Aorta (tissue), 5 donors: ENCODE data around the gene ACSF3. TPM values are rescaled to one million over a fixed set of nuclear protein-coding genes. Genes with fewer than 3 reads are reported as not detected.
A peak's percentile ranks its signal among the peaks of the same experiment; 100 is the strongest.

Experiments
- ATAC-seq: fragments of 200-7000 bp; cut with Tn5 transposase; one replicate; pipeline ENCODE4 v1.9.1; 2022; ENCODE audit warnings: moderate library complexity; ENCODE audit not compliant: low FRiP score
- DNase-seq, 2 donors: peaks; one replicate each; pipeline ENCODE4 v3.0.0-alpha.2; 2020
- H3K27ac ChIP-seq, 2 donors: one replicate each; pipeline ENCODE4 v1.5.1; 2013; ENCODE audit warnings: low read length in 2 of 2, mild to moderate bottlenecking in 2 of 2, moderate library complexity in 2 of 2, control low read depth in 1 of 2, inconsistent platforms in 1 of 2, low read depth in 1 of 2
- H3K27me3 ChIP-seq, 2 donors: one replicate each; pipeline ENCODE4 v1.6.1; 2013; ENCODE audit warnings: control low read depth in 1 of 2, low read length in 1 of 2, mild to moderate bottlenecking in 1 of 2, moderate library complexity in 1 of 2; ENCODE audit not compliant: insufficient read depth in 2 of 2, control insufficient read depth in 1 of 2
- H3K36me3 ChIP-seq, 2 donors: one replicate each; pipeline ENCODE4 v1.6.1; 2013; ENCODE audit warnings: control low read depth in 1 of 2, low read length in 1 of 2, mild to moderate bottlenecking in 1 of 2; ENCODE audit not compliant: insufficient read depth in 2 of 2, control insufficient read depth in 1 of 2
- H3K4me1 ChIP-seq, 2 donors: one replicate each; pipeline ENCODE4 v1.6.1; 2013; ENCODE audit warnings: low read length in 2 of 2, control low read depth in 1 of 2, mild to moderate bottlenecking in 1 of 2, moderate library complexity in 1 of 2; ENCODE audit not compliant: insufficient read depth in 2 of 2, control insufficient read depth in 1 of 2
- H3K4me3 ChIP-seq, 2 donors: one replicate each; pipeline ENCODE4 v1.5.1; 2013; ENCODE audit warnings: low read length in 2 of 2, control low read depth in 1 of 2, mild to moderate bottlenecking in 1 of 2
- H3K9me3 ChIP-seq: one replicate; pipeline ENCODE4 v1.6.1; 2013; ENCODE audit warnings: mild to moderate bottlenecking, low read length; ENCODE audit not compliant: control insufficient read depth
- WGBS, 2 donors: extraction: QIAGEN DNeasy Blood & Tissue Kit; methylation state at CpG; one replicate each; pipeline ENCODE4 v1.1.7; 2013; 5-methylcytosine and 5-hydroxymethylcytosine counted together
- intact Hi-C, 2 donors: fragments of 100-400 bp; cut with DNase I; formaldehyde crosslinking; loops; one replicate each; pipeline versions ENCODE4 v1.14.2 to v1.15.0; 2022
- polyA plus RNA-seq, 2 donors: library from polyadenylated mRNA; stranded (reverse); fragments of 200-250 nt; gene quantifications; one replicate each; pipeline ENCODE4 v1.2.3, GENCODE V29; 2013
- total RNA-seq, 2 donors: library from RNA; stranded (reverse); fragmentation: NEBNext Ultra II Directional; extraction: Animal tissue kit (Norgen Biotek cat#: 25700); gene quantifications; one replicate each; pipeline ENCODE4 v1.2.1, GENCODE V29; 2021
- donor health status: healthy with polysubstance abuse.
- donor health status: Bipolar disorder and iron deficiency.
- donor health status: DM: no; HTN: no; CAD: no.
- donor health status: DM: no; HTN: no; CAD: no.
- donor health status: DM: yes; HTN: yes; CAD: no.

Gene ACSF3
- total and polyA plus RNA-seq, 4 donors: 19.3 to 48.4 (median 26.6) TPM

DNA sequence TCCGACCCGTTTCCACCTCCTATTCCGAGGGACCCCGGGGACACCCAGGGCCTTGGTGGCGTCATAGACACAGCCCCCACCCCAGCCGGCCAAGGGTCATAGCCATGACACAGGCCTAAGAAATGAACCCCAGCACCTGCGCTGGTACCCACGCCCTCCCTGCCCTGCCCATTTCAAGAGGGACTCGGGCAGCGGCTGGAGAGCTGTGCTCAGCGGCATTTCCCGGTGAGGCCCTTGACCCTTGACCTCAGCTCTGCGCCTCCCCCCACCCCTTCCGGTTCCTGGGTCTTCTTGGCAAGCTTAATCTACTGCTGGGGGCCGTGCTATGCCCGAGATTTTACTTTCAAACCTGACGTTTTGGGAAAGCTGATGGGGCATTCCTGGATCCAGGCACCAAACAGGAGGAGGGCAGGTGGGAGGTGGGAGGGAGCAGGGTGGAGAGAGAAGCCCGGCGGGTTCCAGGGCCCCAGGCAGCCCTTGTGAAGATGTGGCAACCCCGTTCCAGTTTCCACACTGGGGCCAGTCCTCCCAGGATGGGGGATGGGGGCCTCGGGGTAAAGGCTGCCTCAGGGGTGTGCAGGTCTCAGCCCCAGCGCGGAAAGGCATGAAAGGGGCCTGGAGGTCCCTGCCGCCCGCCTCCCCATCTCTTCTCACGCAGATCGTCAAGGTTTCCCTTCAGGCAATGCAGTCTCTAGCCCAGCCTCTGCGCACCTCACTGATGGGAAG, 106.6 kb downstream of the ACSF3 start, which contains the start of gene SLC22A31:
Gene SLC22A31 (minus strand): TSS at position 414 of the 726 bp plus-strand sequence. CDS start 36 bp downstream, at position 378.
- Histone ChIP-seq H3K4me1 (no peaks in the 10 kb centered on the region), H3K4me3 (no peak within 1 kb of the TSS), H3K9me3 (no peaks in the 10 kb centered on the region), H3K27me3 (no peaks in the 10 kb centered on the region), H3K27ac (no peak within 1 kb of the TSS), H3K36me3 (no peaks in the 10 kb centered on the region)
- WGBS, 2 donors: 15 to 16% methylated on average over 27 to 28 of the region's 28 CpGs
- ATAC-seq: no peak
- intact Hi-C loops: no loop called here
- DNase-seq: peak; percentile 44 to 73

DNA sequence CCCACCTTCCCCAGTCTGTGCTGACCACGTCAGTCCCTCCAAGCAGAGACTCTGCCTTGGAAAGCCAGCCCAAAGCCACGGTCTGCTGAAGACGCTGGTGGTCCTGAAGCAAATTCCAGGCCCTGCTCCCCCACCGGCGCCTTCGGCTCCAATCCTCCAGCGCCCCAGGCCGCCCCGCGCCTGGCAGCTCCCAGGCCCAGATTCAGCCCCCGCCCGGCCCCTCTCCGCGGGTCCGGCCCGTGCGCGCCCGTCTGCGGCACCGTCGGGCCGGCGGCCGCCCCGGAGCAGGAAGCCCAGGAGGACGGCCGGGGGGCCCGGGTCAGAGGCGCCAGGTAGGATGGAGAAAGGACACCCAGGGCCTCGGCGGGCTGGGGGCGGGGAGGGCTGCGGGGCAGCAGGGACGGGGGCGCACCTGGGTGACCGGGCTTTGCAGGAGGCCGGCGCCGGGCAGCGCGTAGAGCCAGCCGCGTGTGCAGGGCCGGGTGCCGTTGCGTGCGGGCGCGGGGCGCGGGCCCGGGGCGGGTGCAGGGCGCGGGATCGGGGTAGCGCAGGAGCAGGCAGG, 107.3 kb downstream of the ACSF3 start:
- H3K27ac ChIP-seq: no peak overlapping the region
- ATAC-seq (no peak), DNase-seq (peak in 1 of 2 donors; percentile 38)
- no peak overlapping the region for H3K4me3 ChIP-seq
- H3K9me3 ChIP-seq: no peaks in the 10 kb centered on the region
- WGBS, 2 donors: 2 to 3% methylated on average over 44 to 58 of the region's 58 CpGs
- H3K4me1 ChIP-seq: no peaks in the 10 kb centered on the region
- intact Hi-C loops: no loop called here
- no peaks in the 10 kb centered on the region for H3K36me3 ChIP-seq
- no peaks in the 10 kb centered on the region for H3K27me3 ChIP-seq

- H3K27me3 ChIP-seq: no peaks in the 10 kb centered on the region
- no peaks in the 10 kb centered on the region for H3K4me1 ChIP-seq
- no peak overlapping the region for H3K27ac ChIP-seq
- DNase-seq (peak; percentile 77 to 90), ATAC-seq (peak; percentile 84)
- no peaks in the 10 kb centered on the region for H3K36me3 ChIP-seq
- no peaks in the 10 kb centered on the region for H3K9me3 ChIP-seq
- no peak overlapping the region for H3K4me3 ChIP-seq
- intact Hi-C loops: no loop called here
- WGBS, 2 donors: 1 to 2% methylated on average over 42 to 111 of the region's 111 CpGs
Measured at GRCh38 chr16:89201439-89202377, 108.1 kb downstream of the ACSF3 start.

GRCh38 chr16:89202422-89203215, 109.0 kb downstream of the ACSF3 start:
- Histone ChIP-seq H3K27ac (no peak overlapping the region), H3K4me1 (no peaks in the 10 kb centered on the region), H3K27me3 (no peaks in the 10 kb centered on the region), H3K36me3 (no peaks in the 10 kb centered on the region), H3K4me3 (no peak overlapping the region), H3K9me3 (no peaks in the 10 kb centered on the region)
- ATAC-seq (no peak), DNase-seq (no peak)
- 39 to 45% methylated on average over 46 to 49 of the region's 49 CpGs for WGBS, 2 donors
- intact Hi-C loops: no loop called here

Other genes starting within 250 kb of the ACSF3 start
- gene GALNS, start 236.9 kb upstream of the ACSF3 start, total RNA-seq: 10 to 100 TPM; 29.5 to 44.1 TPM
- 10 to 100 TPM in 1 of 2 donors, 1 to 10 TPM in 1; 9.3 to 28.2 TPM for gene GALNS, start 236.9 kb upstream of the ACSF3 start, polyA plus RNA-seq
- gene TRAPPC2L, start 236.7 kb upstream of the ACSF3 start, total RNA-seq: 10 to 100 TPM; 27.8 to 31.2 TPM
- gene TRAPPC2L, start 236.7 kb upstream of the ACSF3 start, polyA plus RNA-seq: 10 to 100 TPM; 53.9 to 54.1 TPM
- gene PABPN1L, start 227.2 kb upstream of the ACSF3 start, total RNA-seq: not detected
- gene PABPN1L, start 227.2 kb upstream of the ACSF3 start, polyA plus RNA-seq: not detected
- gene CBFA2T3, start 116.6 kb upstream of the ACSF3 start, total RNA-seq: 1 to 10 TPM; 4.4 to 9.4 TPM
- 1 to 10 TPM in 1 of 2 donors, under 1 TPM in 1; 0.18 to 1.0 TPM for gene CBFA2T3, start 116.6 kb upstream of the ACSF3 start, polyA plus RNA-seq
- gene CDH15, start 77.9 kb downstream of the ACSF3 start, total RNA-seq: under 1 TPM in 1 of 2 donors, not detected in 1; 0.21 TPM
- under 1 TPM in 1 of 2 donors, not detected in 1; 0.08 TPM for gene CDH15, start 77.9 kb downstream of the ACSF3 start, polyA plus RNA-seq
- gene SLC22A31, start 106.7 kb downstream of the ACSF3 start, total RNA-seq: 1 to 10 TPM in 1 of 2 donors, not detected in 1; 4.0 TPM
- 1 to 10 TPM in 1 of 2 donors, under 1 TPM in 1; 0.75 to 2.9 TPM for gene SLC22A31, start 106.7 kb downstream of the ACSF3 start, polyA plus RNA-seq
- gene ZNF778, start 123.9 kb downstream of the ACSF3 start, total RNA-seq: 10 to 100 TPM; 12.7 to 14.9 TPM
- gene ZNF778, start 123.9 kb downstream of the ACSF3 start, polyA plus RNA-seq: 1 to 10 TPM; 2.6 to 3.2 TPM